Right cardiac atrium (tissue), 5 donors: Measurements from ENCODE around the gene TAS2R9. TPM values are rescaled to one million over a fixed set of nuclear protein-coding genes. Genes with fewer than 3 reads are reported as not detected.
"Not testable (repeated sequence)": the region's sequence is repeated elsewhere in the genome, so short reads cannot be mapped to it uniquely, and the experiment has no call there.

Source experiments
- ATAC-seq, 2 donors: fragments of 200-7000 bp; cut with Tn5 transposase; one replicate each; pipeline versions ENCODE4 v1.8.0 to v1.9.1; 2020; ENCODE audit warnings: moderate library complexity in 2 of 2, mild to moderate bottlenecking in 1 of 2
- DNase-seq, 3 donors: peaks; one replicate each; pipeline ENCODE4 v3.0.0-alpha.2; 2020
- H3K27ac ChIP-seq: one replicate; pipeline ENCODE4 v1.5.1; 2013; ENCODE audit warnings: mild to moderate bottlenecking, low read length, control low read depth, moderate library complexity
- H3K27me3 ChIP-seq: one replicate; pipeline ENCODE4 v1.6.1; 2013; ENCODE audit not compliant: control insufficient read depth, insufficient read depth
- H3K4me1 ChIP-seq: one replicate; pipeline ENCODE4 v1.6.1; 2013; ENCODE audit warnings: low read length; ENCODE audit not compliant: control insufficient read depth, insufficient read depth
- H3K4me3 ChIP-seq: one replicate; pipeline ENCODE4 v1.5.1; 2013; ENCODE audit warnings: low read length, control low read depth
- H3K9me3 ChIP-seq: one replicate; pipeline ENCODE4 v1.6.1; 2013; ENCODE audit warnings: low read length; ENCODE audit not compliant: control insufficient read depth
- WGBS: extraction: QIAGEN DNeasy Blood & Tissue Kit; methylation state at CpG from one replicate; pipeline ENCODE4 v1.1.7; 2013; 5-methylcytosine and 5-hydroxymethylcytosine counted together
- intact Hi-C, 4 donors: fragments of 100-400 bp; cut with DNase I; formaldehyde crosslinking; loops; one replicate each; pipeline versions ENCODE4 v1.11.0 to v1.14.0; 2022 to 2023
- polyA plus RNA-seq: library from polyadenylated mRNA; stranded (reverse); fragments of 200-250 nt; gene quantifications from one replicate; pipeline ENCODE4 v1.2.3, GENCODE V29; 2013
- total RNA-seq, 4 donors: library from RNA; stranded (reverse); fragmentation: NEBNext Ultra II Directional; extraction: Animal tissue kit (Norgen Biotek cat#: 25700); gene quantifications; one replicate each; pipeline ENCODE4 v1.2.1, GENCODE V29; 2021
- donor health status: healthy with polysubstance abuse.
- donor health status: DM: no; HTN: yes; CAD: no.
- donor health status: DM: no; HTN: no; CAD: no.
- donor health status: DM: no; HTN: yes; CAD: no; lungs with severe emphysema.
- donor health status: DM: yes; HTN: yes; CAD: no.

Gene TAS2R9
- total and polyA plus RNA-seq, 5 donors: not detected

GRCh38 chr12:10811883-10812536 lies 2.0 kb upstream of the TAS2R9 start:
- H3K27me3 ChIP-seq: no peaks in the 10 kb centered on the region
- no peaks in the 10 kb centered on the region for H3K4me1 ChIP-seq
- DNase-seq (no peak), ATAC-seq (no peak)
- H3K9me3 ChIP-seq: no peaks in the 10 kb centered on the region
- no peak overlapping the region for H3K4me3 ChIP-seq
- intact Hi-C loops: no loop called here
- H3K27ac ChIP-seq: no peak overlapping the region
- 82% methylated on average over 3 of the region's 3 CpGs for WGBS

GRCh38 chr12:10807186-10807585 lies 2.8 kb downstream of the TAS2R9 start, which contains the start of gene TAS2R8:
Gene TAS2R8, minus strand, starts transcription at chr12:10807286. Its CDS starts 306 bp downstream, at chr12:10806980.
- ATAC-seq: no peak
- WGBS: 74% methylated on average over 1 of the region's 1 CpG
- intact Hi-C loops: no loop called here

GRCh38 chr12:10802587-10802986 lies 7.4 kb downstream of the TAS2R9 start, which contains the start of gene TAS2R7:
Gene TAS2R7, minus strand, starts transcription at chr12:10802627. Its CDS starts 57 bp downstream, at chr12:10802570.
- H3K4me1 ChIP-seq: no peaks in the 10 kb centered on the region
- no peak within 1 kb of the TSS for H3K27ac ChIP-seq
- WGBS: 64% methylated on average over 4 of the region's 4 CpGs
- H3K27me3 ChIP-seq: no peaks in the 10 kb centered on the region
- H3K9me3 ChIP-seq: no peaks in the 10 kb centered on the region
- ATAC-seq: no peak
- no peak for DNase-seq
- intact Hi-C loops: no loop called here
- H3K4me3 ChIP-seq: no peak within 1 kb of the TSS

More at GRCh38 chr12:10807186-10807585, 2.8 kb downstream of the TAS2R9 start, which contains the start of gene TAS2R8:
- Histone ChIP-seq H3K27me3 (no peaks in the 10 kb centered on the region), H3K4me3 (no peak within 1 kb of the TSS), H3K4me1 (no peaks in the 10 kb centered on the region), H3K27ac (no peak within 1 kb of the TSS), H3K9me3 (no peaks in the 10 kb centered on the region)
- DNase-seq: no peak

- Histone ChIP-seq H3K4me1 (no peaks in the 10 kb centered on the region), H3K27me3 (no peaks in the 10 kb centered on the region), H3K9me3 (no peaks in the 10 kb centered on the region), H3K4me3 (no peak overlapping the region), H3K27ac (no peak overlapping the region)
- DNase-seq (no peak), ATAC-seq (no peak)
- WGBS: 66% methylated on average over 5 of the region's 5 CpGs
- intact Hi-C loops: no loop called here
Measured at GRCh38 chr12:10801741-10802140, 8.2 kb downstream of the TAS2R9 start.

GRCh38 chr12:10794222-10794621 lies 15.7 kb downstream of the TAS2R9 start:
- H3K9me3 ChIP-seq: no peaks in the 10 kb centered on the region
- intact Hi-C loops: no loop called here
- H3K4me3 ChIP-seq: no peak overlapping the region
- H3K4me1 ChIP-seq: no peaks in the 10 kb centered on the region
- ATAC-seq (no peak), DNase-seq (no peak)
- WGBS: 55% methylated on average over 2 of the region's 2 CpGs
- no peaks in the 10 kb centered on the region for H3K27me3 ChIP-seq
- no peak overlapping the region for H3K27ac ChIP-seq

GRCh38 chr12:10791769-10792168 lies 18.2 kb downstream of the TAS2R9 start:
- H3K9me3 ChIP-seq, H3K4me1 ChIP-seq, H3K4me3 ChIP-seq, ATAC-seq, DNase-seq, H3K27ac ChIP-seq, H3K27me3 ChIP-seq, intact Hi-C loops: not testable (repeated sequence)
- 91% methylated on average over 4 of the region's 4 CpGs for WGBS

- ATAC-seq: no peak
- intact Hi-C loops: no loop called here
Measured at GRCh38 chr12:10783252-10783651, 26.7 kb downstream of the TAS2R9 start.

GRCh38 chr12:10779103-10779502 lies 30.9 kb downstream of the TAS2R9 start:
- no peaks in the 10 kb centered on the region for H3K9me3 ChIP-seq
- H3K4me1 ChIP-seq: no peaks in the 10 kb centered on the region
- ATAC-seq (no peak), DNase-seq (no peak)
- H3K27me3 ChIP-seq: no peaks in the 10 kb centered on the region
- WGBS: 85% methylated on average over 2 of the region's 2 CpGs
- H3K27ac ChIP-seq: no peak overlapping the region
- intact Hi-C loops: loop anchor here in 1 of 4 donors (10.0 kb wide), 1 partner anchor 706 kb away; no protein-coding TSS in a partner anchor
- no peak overlapping the region for H3K4me3 ChIP-seq

More at GRCh38 chr12:10783252-10783651, 26.7 kb downstream of the TAS2R9 start:
- H3K4me3 ChIP-seq: no peak overlapping the region
- WGBS: 78% methylated on average over 5 of the region's 5 CpGs
- H3K9me3 ChIP-seq: no peaks in the 10 kb centered on the region
- H3K27ac ChIP-seq: no peak overlapping the region
- H3K27me3 ChIP-seq: no peaks in the 10 kb centered on the region
- H3K4me1 ChIP-seq: no peaks in the 10 kb centered on the region
- no peak for DNase-seq

- ATAC-seq: peak; percentile 47 to 54
- no peak for DNase-seq
- no peaks in the 10 kb centered on the region for H3K4me1 ChIP-seq
- no peaks in the 10 kb centered on the region for H3K9me3 ChIP-seq
- H3K27me3 ChIP-seq: no peaks in the 10 kb centered on the region
- intact Hi-C loops: loop anchor here (5.0 to 10.0 kb wide), 3 partner anchors 426 to 716 kb away; no protein-coding TSS in a partner anchor
- 0% methylated on average over 1 of the region's 1 CpG for WGBS
- no peak overlapping the region for H3K27ac ChIP-seq
- H3K4me3 ChIP-seq: no peak overlapping the region
Measured at GRCh38 chr12:10771132-10771733, 38.7 kb downstream of the TAS2R9 start.

- peaks cover 2% of the 10 kb centered on the region for H3K9me3 ChIP-seq
- no peak overlapping the region for H3K4me3 ChIP-seq
- ATAC-seq (no peak), DNase-seq (no peak)
- H3K27ac ChIP-seq: no peak overlapping the region
- intact Hi-C loops: loop anchor here in 2 of 4 donors (5.0 to 10.0 kb wide), 3 partner anchors 135 to 728 kb away; partner anchors contain the start of gene MAGOHB (in 1 of the 2)
- H3K27me3 ChIP-seq: no peaks in the 10 kb centered on the region
- H3K4me1 ChIP-seq: no peaks in the 10 kb centered on the region
- WGBS: 28% methylated on average over 2 of the region's 2 CpGs
Measured at GRCh38 chr12:10759657-10760056, 50.3 kb downstream of the TAS2R9 start.
